Measurements from ENCODE around the gene DHX38. TPM values are rescaled to one million over a fixed set of nuclear protein-coding genes. Genes with fewer than 3 reads are reported as not detected.

Gene DHX38
- total RNA-seq, 1 donor from 2014 or later: 118 TPM

GRCh38 chr16:72138064-72138572, 44.5 kb downstream of the DHX38 start:
- H3K4me3 Mint-ChIP-seq: no peak overlapping the region
- no peaks in the 10 kb centered on the region for H3K36me3 Mint-ChIP-seq (ENCODE audit: low read depth)
- POLR2A ChIA-PET: no interaction called here
- no peak for ATAC-seq (ENCODE audit: low read depth)
- intact Hi-C loops (cut with micrococcal nuclease): no loop called here
- CTCF ChIA-PET: no interaction called here
- no peaks in the 10 kb centered on the region for H3K27me3 Mint-ChIP-seq
- no peak for DNase-seq
- no peak for TF ChIP-seq CTCF (IDR thresholded peaks at IDR 0.05)
- H3K27ac Mint-ChIP-seq: no peak overlapping the region
- no peaks in the 10 kb centered on the region for H3K9me3 Mint-ChIP-seq
- H3K4me1 Mint-ChIP-seq: no peaks in the 10 kb centered on the region

GRCh38 chr16:72139908-72140307, 46.3 kb downstream of the DHX38 start:
- TF ChIP-seq CTCF (IDR thresholded peaks at IDR 0.05): no peak
- no peak for ATAC-seq (ENCODE audit: low read depth)
- H3K4me3 Mint-ChIP-seq: no peak overlapping the region

GRCh38 chr16:72142476-72142875, 48.8 kb downstream of the DHX38 start:
- no peak overlapping the region for H3K27ac Mint-ChIP-seq
- POLR2A ChIA-PET: no interaction called here
- intact Hi-C loops (cut with micrococcal nuclease): no loop called here

More at GRCh38 chr16:72139908-72140307, 46.3 kb downstream of the DHX38 start:
- Mint-ChIP-seq H3K27ac (no peak overlapping the region), H3K36me3 (ENCODE audit: low read depth) (no peaks in the 10 kb centered on the region), H3K9me3 (no peaks in the 10 kb centered on the region), H3K4me1 (no peaks in the 10 kb centered on the region), H3K27me3 (no peaks in the 10 kb centered on the region)
- no peak for DNase-seq
- ChIA-PET CTCF (no interaction called here), POLR2A (no interaction called here)
- intact Hi-C loops (cut with micrococcal nuclease): no loop called here

GRCh38 chr16:72149676-72150464, 56.2 kb downstream of the DHX38 start:
- Mint-ChIP-seq H3K4me1 (peaks cover 6% of the 10 kb centered on the region), H3K4me3 (no peak overlapping the region), H3K27me3 (no peaks in the 10 kb centered on the region), H3K9me3 (peaks cover 2% of the 10 kb centered on the region), H3K36me3 (ENCODE audit: low read depth) (no peaks in the 10 kb centered on the region), H3K27ac (no peak overlapping the region)
- ATAC-seq (ENCODE audit: low read depth): no peak
- TF ChIP-seq CTCF (IDR thresholded peaks at IDR 0.05): no peak
- intact Hi-C loops (cut with micrococcal nuclease): no loop called here
- ChIA-PET POLR2A (no interaction called here), CTCF (no interaction called here)
- DNase-seq: no peak

More at GRCh38 chr16:72142476-72142875, 48.8 kb downstream of the DHX38 start:
- CTCF ChIA-PET: no interaction called here
- Mint-ChIP-seq H3K4me3 (no peak overlapping the region), H3K27me3 (no peaks in the 10 kb centered on the region), H3K4me1 (no peaks in the 10 kb centered on the region), H3K9me3 (peaks cover under 1% of the 10 kb centered on the region), H3K36me3 (ENCODE audit: low read depth) (no peaks in the 10 kb centered on the region)
- DNase-seq (no peak), ATAC-seq (ENCODE audit: low read depth) (no peak)
- TF ChIP-seq CTCF (IDR thresholded peaks at IDR 0.05): no peak

- intact Hi-C loops (cut with micrococcal nuclease): no loop called here
- no peaks in the 10 kb centered on the region for H3K27me3 Mint-ChIP-seq
- H3K9me3 Mint-ChIP-seq: no peaks in the 10 kb centered on the region
- no peak for ATAC-seq (ENCODE audit: low read depth)
- no peak overlapping the region for H3K27ac Mint-ChIP-seq
- no peak overlapping the region for H3K4me3 Mint-ChIP-seq
- no peak for DNase-seq
- ChIA-PET CTCF (no interaction called here), POLR2A (no interaction called here)
- no peaks in the 10 kb centered on the region for H3K36me3 Mint-ChIP-seq (ENCODE audit: low read depth)
- H3K4me1 Mint-ChIP-seq: no peaks in the 10 kb centered on the region
- no peak for TF ChIP-seq CTCF (IDR thresholded peaks at IDR 0.05)
These were observed 65.7 kb downstream of the DHX38 start for GRCh38 chr16:72159386-72159785.
